Kidney epithelial cell (primary cell): ENCODE data around the gene NSMCE4A. TPM values are rescaled to one million over a fixed set of nuclear protein-coding genes. Genes with fewer than 3 reads are reported as not detected.
"Not testable (repeated sequence)": the region's sequence is repeated elsewhere in the genome, so short reads cannot be mapped to it uniquely, and the experiment has no call there.

Experiments used
- DNase-seq: peaks from one replicate; pipeline ENCODE4 v3.0.0-alpha.2; 2010; ENCODE audit warnings: low read depth
- H3K27me3 ChIP-seq: 2 replicates; pipeline ENCODE4 v1.6.0; 2011; ENCODE audit warnings: low read length; ENCODE audit not compliant: control insufficient read depth, insufficient read depth
- H3K36me3 ChIP-seq: 2 replicates; pipeline ENCODE4 v1.5.1; 2011; ENCODE audit warnings: low read length; ENCODE audit not compliant: control insufficient read depth, insufficient read depth
- H3K4me3 ChIP-seq: 2 replicates; pipeline ENCODE4 v1.5.1; 2011; ENCODE audit warnings: low read depth, mild to moderate bottlenecking, control low read depth, low read length
- total RNA-seq: library from RNA; depleted of rRNA; stranded (reverse); fragments of >200 nt; gene quantifications from 2 replicates; pipeline ENCODE4 v1.2.3, GENCODE V29; 2015
- TF ChIP-seq, protein P1 (sequence below): IDR thresholded peaks from 2 replicates; pipeline ENCODE4 v1.5.1; 2011; ENCODE audit warnings: mild to moderate bottlenecking, moderate library complexity, low read length, control low read depth, inconsistent platforms; ENCODE audit not compliant: insufficient read depth, poor library complexity, severe bottlenecking

Gene NSMCE4A
- total RNA-seq, 1 donor from 2014 or later = 53.4 TPM

- TF ChIP-seq, protein P1, sequence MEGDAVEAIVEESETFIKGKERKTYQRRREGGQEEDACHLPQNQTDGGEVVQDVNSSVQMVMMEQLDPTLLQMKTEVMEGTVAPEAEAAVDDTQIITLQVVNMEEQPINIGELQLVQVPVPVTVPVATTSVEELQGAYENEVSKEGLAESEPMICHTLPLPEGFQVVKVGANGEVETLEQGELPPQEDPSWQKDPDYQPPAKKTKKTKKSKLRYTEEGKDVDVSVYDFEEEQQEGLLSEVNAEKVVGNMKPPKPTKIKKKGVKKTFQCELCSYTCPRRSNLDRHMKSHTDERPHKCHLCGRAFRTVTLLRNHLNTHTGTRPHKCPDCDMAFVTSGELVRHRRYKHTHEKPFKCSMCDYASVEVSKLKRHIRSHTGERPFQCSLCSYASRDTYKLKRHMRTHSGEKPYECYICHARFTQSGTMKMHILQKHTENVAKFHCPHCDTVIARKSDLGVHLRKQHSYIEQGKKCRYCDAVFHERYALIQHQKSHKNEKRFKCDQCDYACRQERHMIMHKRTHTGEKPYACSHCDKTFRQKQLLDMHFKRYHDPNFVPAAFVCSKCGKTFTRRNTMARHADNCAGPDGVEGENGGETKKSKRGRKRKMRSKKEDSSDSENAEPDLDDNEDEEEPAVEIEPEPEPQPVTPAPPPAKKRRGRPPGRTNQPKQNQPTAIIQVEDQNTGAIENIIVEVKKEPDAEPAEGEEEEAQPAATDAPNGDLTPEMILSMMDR = no peak
- DNase-seq = no peak
- Histone ChIP-seq H3K4me3 (no peak overlapping the region), H3K27me3 (peaks cover 7% of the 10 kb centered on the region), H3K36me3 (no peaks in the 10 kb centered on the region)
These were observed 19.5 kb upstream of the NSMCE4A start for GRCh38 chr10:121994429-121994941.

- not testable (repeated sequence) for H3K27me3 ChIP-seq, DNase-seq, H3K4me3 ChIP-seq, H3K36me3 ChIP-seq
These were observed 16.7 kb upstream of the NSMCE4A start for GRCh38 chr10:121991727-121992126.

DNA sequence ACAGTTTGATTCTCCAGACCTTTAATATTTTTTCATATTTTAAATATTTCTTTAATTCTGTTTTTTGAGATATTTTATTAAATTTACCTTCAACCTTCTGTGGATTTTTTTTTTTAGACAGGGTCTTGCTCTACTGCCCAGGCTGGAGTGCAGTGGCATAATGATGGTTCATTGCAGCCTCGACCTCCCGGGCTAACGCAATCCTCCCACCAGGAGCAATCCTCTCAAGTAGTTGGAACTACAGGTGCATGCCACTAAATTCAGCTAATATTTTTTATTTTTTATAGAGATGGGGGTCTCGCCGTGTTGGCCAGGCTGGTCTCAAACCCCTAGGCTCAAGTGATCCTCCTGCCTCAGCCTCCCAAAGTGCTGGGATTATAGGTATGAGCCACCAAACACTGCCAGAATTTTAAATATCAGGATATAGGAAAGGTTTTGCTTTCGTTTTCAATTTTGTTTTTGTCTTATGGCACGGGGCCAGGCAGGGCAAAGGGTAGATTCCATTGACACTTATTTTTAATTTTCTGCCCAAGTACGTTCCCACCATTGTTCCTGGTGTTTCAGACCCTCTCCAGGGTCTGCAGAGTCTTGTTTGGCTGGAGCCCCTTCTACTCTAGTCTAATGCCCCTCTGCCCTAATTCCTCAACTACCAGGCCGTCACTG is 15.1 kb upstream of the NSMCE4A start:
- DNase-seq = no peak
- Histone ChIP-seq H3K27me3 (no peaks in the 10 kb centered on the region), H3K36me3 (no peaks in the 10 kb centered on the region), H3K4me3 (no peak overlapping the region)
- TF ChIP-seq, protein P1 = no peak

GRCh38 chr10:121988361-121989324 is 13.6 kb upstream of the NSMCE4A start, which contains the start of gene TACC2:
Gene TACC2 (plus strand): TSS chr10:121989163. CDS start chr10:122021982, 32,819 bp downstream.
- Histone ChIP-seq H3K27me3 (no peaks in the 10 kb centered on the region), H3K4me3 (no peak within 1 kb of the TSS), H3K36me3 (no peaks in the 10 kb centered on the region)
- TF ChIP-seq, protein P1 = no peak
- DNase-seq = no peak

DNA sequence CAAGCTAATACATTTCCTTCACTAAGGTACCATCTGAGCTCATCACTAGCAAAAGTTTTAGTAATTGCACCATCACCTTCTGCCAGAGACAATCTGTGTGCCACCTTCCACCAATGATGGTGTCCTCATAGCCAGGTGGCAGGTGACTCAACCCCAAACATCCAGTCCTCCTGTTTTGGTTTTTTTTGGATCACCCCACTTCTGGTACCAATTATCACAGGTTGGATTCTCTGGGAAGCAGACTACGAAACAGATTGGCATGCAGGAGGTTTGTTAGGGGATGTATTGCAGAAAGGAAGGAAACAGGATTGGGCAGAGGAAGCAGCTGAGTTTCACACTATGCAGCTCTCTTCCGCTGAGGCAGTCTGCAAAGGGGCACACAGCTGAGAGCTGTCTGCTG is 9.4 kb upstream of the NSMCE4A start:
- Histone ChIP-seq H3K36me3 (no peaks in the 10 kb centered on the region), H3K4me3 (no peak overlapping the region), H3K27me3 (no peaks in the 10 kb centered on the region)
- no peak for DNase-seq
- TF ChIP-seq, protein P1 = no peak

GRCh38 chr10:121983852-121984251 is 8.8 kb upstream of the NSMCE4A start:
- Histone ChIP-seq H3K36me3 (no peaks in the 10 kb centered on the region), H3K4me3 (no peak overlapping the region), H3K27me3 (no peaks in the 10 kb centered on the region)
- no peak for DNase-seq
- TF ChIP-seq, protein P1 = no peak
